SU-DHL-6 (cell line): ENCODE data around the gene KLHL29.

Experiments used
- CTCF ChIP-seq: fragments of 200-600 bp; sonication (generic); IDR thresholded peaks from one replicate; pipeline ENCODE4 v1.5.1; 2017; ENCODE audit warnings: antibody characterized with exemption, mild to moderate bottlenecking, low read length, moderate library complexity; ENCODE audit not compliant: insufficient read depth, poor library complexity, severe bottlenecking
- EZH2phosphoT487 ChIP-seq: fragments of 200-600 bp; sonication (generic), shearing (Covaris generic); conservative IDR thresholded peaks from 2 replicates; pipeline ENCODE4 v1.6.1; 2018; ENCODE audit warnings: mild to moderate bottlenecking, antibody characterized with exemption, low read length, moderate library complexity, mixed read lengths

GRCh38 chr2:23691106-23691470 lies 306.1 kb downstream of the KLHL29 start:
- TF ChIP-seq CTCF (no peak), EZH2phosphoT487 (no peak)
